ACHN (cell line): Measurements from ENCODE around the gene TMIGD2.
"Not testable (repeated sequence)": the region's sequence is repeated elsewhere in the genome, so short reads cannot be mapped to it uniquely, and the experiment has no call there.

Source experiments
- DNase-seq: peaks from one replicate; pipeline ENCODE4 v3.0.0-alpha.2; 2015
- in situ Hi-C: cut with HindIII; loops from 2 replicates; pipeline ENCODE4 v1.10.0; 2017; ENCODE audit warnings: low sequenced_read_pairs, low pct_ligation_motif_present, low pct_unique_long_range_greater_than_20kb

Gene TMIGD2, protein sequence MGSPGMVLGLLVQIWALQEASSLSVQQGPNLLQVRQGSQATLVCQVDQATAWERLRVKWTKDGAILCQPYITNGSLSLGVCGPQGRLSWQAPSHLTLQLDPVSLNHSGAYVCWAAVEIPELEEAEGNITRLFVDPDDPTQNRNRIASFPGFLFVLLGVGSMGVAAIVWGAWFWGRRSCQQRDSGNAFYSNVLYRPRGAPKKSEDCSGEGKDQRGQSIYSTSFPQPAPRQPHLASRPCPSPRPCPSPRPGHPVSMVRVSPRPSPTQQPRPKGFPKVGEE

GRCh38 chr19:4302243-4302640 is at the start of gene TMIGD2:
TMIGD2 (minus strand) TSS chr19:4302389; CDS start chr19:4302385, 4 bp downstream.
- no peak for DNase-seq
- in situ Hi-C loops: no loop called here

DNA sequence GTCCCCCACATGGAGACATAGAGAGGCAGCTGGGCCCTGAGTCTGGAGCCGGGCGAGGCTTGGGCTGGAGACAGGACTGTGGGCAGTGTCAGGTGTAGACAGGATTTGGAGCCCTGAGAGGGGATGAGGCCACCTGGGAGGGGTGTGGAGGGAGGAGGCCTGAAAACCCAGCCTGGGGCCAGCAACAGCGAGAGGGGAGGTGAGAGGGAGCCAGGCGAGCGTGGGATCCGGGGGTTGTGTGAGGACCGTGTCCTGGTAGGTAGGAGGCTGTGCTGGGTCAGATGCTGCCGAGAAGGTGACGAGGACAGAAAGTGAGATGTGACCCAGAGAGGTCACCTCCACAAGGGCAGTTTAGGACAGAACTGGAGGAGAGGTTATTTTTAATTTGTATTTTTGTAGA is 48.5 kb upstream of the TMIGD2 start:
- in situ Hi-C loops: no loop called here
- DNase-seq: no peak

DNA sequence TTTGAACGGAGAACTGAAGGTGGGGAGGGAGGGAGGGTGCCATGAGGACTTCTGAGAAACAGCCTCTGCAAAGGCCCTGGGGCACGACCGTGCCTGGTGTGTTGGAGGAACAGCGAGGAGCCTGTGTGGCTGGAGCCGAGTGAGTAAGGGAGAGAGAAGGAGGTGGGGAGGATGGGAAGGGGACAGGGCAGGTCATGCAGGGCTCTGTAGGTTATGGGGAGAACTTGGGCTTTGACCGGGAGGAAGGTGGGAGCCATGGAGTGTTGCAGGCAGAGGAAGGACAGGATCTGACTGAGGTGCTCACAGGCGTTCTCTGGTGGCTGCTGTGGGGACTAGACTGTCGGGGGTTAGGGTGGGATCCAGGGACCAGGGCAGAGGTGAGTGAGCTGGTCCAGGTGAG is 47.9 kb upstream of the TMIGD2 start:
- in situ Hi-C loops: no loop called here
- no peak for DNase-seq

GRCh38 chr19:4349225-4349624 is 47.0 kb upstream of the TMIGD2 start:
- in situ Hi-C loops: not testable (repeated sequence)

GRCh38 chr19:4347521-4347920 is 45.3 kb upstream of the TMIGD2 start:
- no peak for DNase-seq
- in situ Hi-C loops: no loop called here

More at GRCh38 chr19:4349225-4349624, 47.0 kb upstream of the TMIGD2 start:
- not testable (repeated sequence) for DNase-seq

- in situ Hi-C loops: no loop called here
- DNase-seq: no peak
Observed at GRCh38 chr19:4346020-4346383, 43.8 kb upstream of the TMIGD2 start.

DNA sequence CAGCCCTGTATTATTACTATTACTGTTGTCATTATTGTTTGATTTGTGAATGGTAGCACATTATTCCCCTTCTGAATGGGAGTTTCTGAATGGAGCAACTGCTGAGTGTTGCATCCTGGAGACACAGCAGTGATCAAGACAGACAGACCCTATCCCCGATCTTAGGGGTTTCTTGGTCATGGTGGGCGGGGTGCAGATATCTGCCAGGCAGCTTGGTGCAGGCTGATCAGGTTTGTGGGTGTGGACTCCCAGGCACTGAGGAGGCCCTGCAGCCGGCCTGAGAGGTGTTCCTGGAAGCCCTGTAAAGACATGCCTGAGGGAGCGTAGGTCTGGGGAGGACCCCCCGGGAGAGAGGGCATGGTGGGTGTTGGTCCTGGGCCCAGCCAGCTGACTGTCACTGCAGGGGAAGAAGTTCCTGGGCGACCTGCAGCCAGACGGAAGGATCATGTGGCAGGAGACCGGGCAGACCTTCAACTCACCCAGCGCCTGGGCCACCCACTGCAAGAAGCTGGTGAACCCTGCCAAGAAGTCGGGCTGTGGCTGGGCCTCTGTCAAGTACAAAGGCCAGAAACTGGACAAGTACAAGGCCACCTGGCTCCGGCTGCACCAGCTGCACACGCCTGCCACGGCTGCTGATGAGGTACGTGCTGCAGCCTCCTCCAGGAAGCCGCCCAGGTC is 43.3 kb upstream of the TMIGD2 start:
- in situ Hi-C loops: no loop called here
- no peak for DNase-seq

- in situ Hi-C loops: no loop called here
- peak; percentile 82 for DNase-seq
Observed at GRCh38 chr19:4343370-4344307, 41.5 kb upstream of the TMIGD2 start, which contains the start of gene MPND. MPND (plus strand) TSS chr19:4343562; CDS start chr19:4343594, 32 bp downstream.

- in situ Hi-C loops: no loop called here
- DNase-seq: peak; percentile 99
Observed at GRCh38 chr19:4342615-4343369, 40.6 kb upstream of the TMIGD2 start.

- in situ Hi-C loops: no loop called here
Observed at GRCh38 chr19:4342314-4342614, 40.1 kb upstream of the TMIGD2 start.

DNA sequence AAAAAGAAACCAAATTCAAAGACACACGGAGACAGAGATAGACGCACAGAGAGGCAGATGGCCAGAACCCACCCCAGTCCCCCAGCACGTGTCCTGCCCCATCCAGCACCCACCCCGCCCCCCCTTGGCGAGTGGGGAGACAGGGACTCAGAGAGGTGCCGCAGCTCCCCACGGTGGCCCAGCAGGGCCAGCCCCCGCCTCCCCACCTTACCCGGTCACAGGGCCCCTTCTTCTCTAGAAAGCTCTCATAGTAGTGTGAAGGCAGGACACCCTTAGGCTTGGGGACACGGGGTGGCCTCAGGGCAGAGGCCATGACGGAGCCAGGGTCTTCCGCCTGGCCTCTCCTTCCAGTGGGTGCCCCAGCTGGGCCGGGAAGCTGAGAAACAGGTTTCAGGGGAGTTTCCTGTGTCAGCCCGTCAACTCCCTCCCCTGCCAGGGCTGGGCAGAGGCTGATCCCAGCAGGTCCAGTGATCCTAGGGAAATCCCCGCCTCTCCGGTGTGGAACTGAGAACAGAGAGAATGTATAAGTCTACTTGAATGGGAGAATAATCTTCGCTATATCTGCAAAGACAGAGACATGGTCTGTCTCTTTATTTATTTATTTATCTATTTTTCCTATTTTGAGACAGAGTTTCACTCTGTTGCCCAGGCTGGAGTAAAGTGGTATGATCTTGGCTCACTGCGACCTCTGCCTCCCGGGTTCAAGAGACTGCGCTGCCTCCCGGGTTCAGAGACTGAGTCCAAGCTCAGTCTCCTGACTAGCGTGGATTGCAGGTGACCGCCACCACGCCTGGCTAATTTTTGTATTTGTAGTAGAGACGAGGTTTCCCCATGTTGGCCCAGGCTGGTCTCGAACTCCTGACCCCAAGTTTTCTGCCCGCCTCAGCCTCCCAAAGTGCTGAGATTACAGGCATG is 36.5 kb upstream of the TMIGD2 start, which contains the start of gene STAP2:
Gene STAP2, minus strand, starts transcription at position 387 of the 915 bp plus-strand sequence. Its CDS starts 74 bp downstream, at position 313.
- DNase-seq: peak; percentile 50
- in situ Hi-C loops: no loop called here

More at GRCh38 chr19:4342314-4342614, 40.1 kb upstream of the TMIGD2 start:
- no peak for DNase-seq

DNA sequence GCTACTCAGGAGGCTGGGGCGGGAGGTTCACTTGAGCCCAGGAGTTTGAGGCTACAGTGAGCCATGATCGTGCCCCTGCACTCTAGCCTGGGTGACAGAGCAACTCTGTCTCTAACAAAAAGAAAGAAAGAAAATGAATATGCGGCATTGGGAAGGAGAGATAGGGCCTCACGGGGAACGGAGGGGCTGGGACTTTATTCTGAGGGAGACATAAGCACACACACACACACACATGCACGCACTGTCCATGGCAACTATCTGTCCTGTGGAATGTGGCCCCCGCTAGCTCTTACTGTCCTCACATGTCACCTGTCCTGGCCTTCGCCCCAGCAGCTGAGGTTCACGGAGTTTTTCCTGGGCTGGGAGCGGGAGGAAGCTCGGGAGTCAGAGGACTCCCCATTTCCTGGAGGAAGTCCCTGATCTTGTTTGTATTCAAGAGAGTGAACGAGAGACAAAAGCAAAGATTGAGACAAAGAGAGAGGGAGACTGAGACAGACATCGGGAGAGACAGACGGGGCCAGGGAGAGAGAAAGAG is 35.8 kb upstream of the TMIGD2 start:
- DNase-seq: no peak
- in situ Hi-C loops: no loop called here

DNA sequence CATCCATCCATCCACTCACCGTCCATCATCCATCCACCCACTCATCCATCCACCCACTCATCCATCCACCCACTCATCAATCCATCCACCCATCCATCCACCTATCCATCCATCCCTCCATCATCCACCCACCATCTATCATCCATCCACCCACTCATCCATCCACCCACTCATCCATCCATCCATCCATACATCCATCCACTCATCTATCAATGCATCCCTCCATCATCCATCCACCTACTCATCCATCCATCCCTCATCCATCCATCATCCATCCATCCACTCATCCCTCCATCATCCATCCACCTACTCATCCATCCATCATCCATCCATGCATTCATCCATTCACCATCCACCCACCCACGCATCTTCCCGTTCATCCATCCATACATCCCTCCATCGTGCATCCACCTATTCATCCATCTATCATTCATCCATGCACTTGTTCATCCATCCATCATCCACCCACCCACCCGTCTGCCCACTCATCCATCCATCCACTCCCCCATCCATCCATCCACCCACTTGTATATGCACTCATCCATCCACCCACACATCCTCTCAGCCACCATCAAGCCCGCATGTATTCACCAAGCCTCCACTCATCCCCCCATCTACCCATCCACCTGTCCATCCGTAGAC is 32.9 kb upstream of the TMIGD2 start:
- in situ Hi-C loops: no loop called here
- no peak for DNase-seq

GRCh38 chr19:4329858-4330257 is 27.7 kb upstream of the TMIGD2 start:
- in situ Hi-C loops: no loop called here
- no peak for DNase-seq

DNA sequence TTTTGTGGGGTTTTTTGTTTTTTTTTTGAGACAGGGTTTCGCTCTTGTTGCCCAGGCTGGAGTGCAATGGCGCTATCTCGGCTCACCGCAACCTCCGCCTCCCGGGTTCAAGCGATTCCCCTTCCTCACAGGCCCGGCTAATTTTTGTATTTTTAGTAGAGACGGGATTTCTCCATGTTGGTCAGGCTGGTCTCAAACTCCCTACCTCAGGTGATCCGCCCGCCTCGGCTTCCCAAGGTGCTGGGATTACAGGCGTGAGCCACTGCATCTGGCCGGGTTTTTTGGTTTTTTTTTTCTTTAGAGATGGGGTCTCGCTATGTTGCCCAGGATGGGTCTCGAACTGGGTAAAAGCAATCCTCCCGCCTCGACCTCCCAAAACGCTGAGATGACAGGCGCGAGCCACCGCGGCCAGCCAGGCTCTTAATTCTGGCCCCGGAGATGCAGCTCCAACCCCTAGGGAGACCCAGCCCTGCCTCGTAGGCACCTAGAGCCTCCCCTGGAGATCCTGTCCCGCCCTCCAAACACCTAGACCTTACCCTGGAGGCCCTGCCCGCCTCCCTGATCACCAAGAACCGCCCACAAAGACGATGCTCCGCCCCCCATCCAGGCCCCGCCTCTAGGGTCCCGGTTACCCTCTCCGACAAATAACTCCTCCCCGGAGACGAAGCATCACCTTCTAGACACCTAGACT is 26.9 kb upstream of the TMIGD2 start:
- in situ Hi-C loops, DNase-seq: not testable (repeated sequence)

GRCh38 chr19:4328243-4328990 is 26.2 kb upstream of the TMIGD2 start:
- DNase-seq: no peak
- in situ Hi-C loops: no loop called here
